ENCODE data around the gene TRPM3. TPM values are rescaled to one million over a fixed set of nuclear protein-coding genes. Genes with fewer than 3 reads are reported as not detected.

The TRPM3 gene
- polyA plus RNA-seq, 3 donors, result not detected

DNA sequence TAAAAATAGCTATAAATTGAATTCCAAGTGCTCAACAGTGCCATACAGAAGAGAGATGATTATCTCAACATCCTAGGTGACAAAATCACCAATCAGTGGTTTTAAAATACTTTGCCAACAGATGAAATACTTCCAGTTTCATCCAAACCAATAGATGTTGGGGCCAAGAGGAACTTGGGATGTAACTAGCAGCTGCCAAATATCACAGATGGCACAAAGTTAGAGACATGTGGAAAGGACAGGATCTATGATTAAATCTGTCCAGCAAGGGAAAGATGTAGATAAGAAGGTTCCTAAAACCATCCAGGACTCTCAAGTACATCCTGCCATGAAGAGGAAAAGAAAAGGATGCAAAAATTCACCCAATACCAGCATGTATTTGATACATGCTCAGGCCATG lies 23.8 kb downstream of the TRPM3 start:
- no peak overlapping the region for H3K4me2 ChIP-seq (replicated peaks; ENCODE audit: extremely low read depth, low read length, poor library complexity, severe bottlenecking)
- no peak for DNase-seq
- no peaks in the 10 kb centered on the region for H3K9me3 ChIP-seq (replicated peaks in 1 of 2; ENCODE audit: control insufficient read depth in 1 of 2, insufficient read depth in 1 of 2, low read length in 2 of 2)
- TF ChIP-seq, protein P1, sequence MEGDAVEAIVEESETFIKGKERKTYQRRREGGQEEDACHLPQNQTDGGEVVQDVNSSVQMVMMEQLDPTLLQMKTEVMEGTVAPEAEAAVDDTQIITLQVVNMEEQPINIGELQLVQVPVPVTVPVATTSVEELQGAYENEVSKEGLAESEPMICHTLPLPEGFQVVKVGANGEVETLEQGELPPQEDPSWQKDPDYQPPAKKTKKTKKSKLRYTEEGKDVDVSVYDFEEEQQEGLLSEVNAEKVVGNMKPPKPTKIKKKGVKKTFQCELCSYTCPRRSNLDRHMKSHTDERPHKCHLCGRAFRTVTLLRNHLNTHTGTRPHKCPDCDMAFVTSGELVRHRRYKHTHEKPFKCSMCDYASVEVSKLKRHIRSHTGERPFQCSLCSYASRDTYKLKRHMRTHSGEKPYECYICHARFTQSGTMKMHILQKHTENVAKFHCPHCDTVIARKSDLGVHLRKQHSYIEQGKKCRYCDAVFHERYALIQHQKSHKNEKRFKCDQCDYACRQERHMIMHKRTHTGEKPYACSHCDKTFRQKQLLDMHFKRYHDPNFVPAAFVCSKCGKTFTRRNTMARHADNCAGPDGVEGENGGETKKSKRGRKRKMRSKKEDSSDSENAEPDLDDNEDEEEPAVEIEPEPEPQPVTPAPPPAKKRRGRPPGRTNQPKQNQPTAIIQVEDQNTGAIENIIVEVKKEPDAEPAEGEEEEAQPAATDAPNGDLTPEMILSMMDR (IDR thresholded peaks at IDR 0.05), result no peak
- Mint-ChIP-seq H3K9me3 (peaks cover 0 to 2% (median 0%) of the 10 kb centered on the region in 7 donors), H3K4me3 (no peak overlapping the region), H3K36me3 (no peaks in the 10 kb centered on the region), H3K27me3 (ENCODE audit: low read depth in 3 of 3) (no peaks in the 10 kb centered on the region), H3K4me1 (no peaks in the 10 kb centered on the region), H3K27ac (no peak overlapping the region)
- no peaks in the 10 kb centered on the region for H3K4me1 ChIP-seq (ENCODE audit: control insufficient read depth in 1 of 2, insufficient read depth in 2 of 2, low read length in 2 of 2)
- no peaks in the 10 kb centered on the region for H3K27me3 ChIP-seq (ENCODE audit: control insufficient read depth in 2 of 2, insufficient read depth in 2 of 2, low read length in 2 of 2)
- H3K27ac ChIP-seq (ENCODE audit: low read depth in 1 of 2, low read length in 2 of 2), result no peak overlapping the region
- H4K20me1 ChIP-seq (ENCODE audit: insufficient read depth, low read length), result no peaks in the 10 kb centered on the region
- H3K9ac ChIP-seq (ENCODE audit: insufficient read depth, low read length, poor library complexity, severe bottlenecking), result no peak overlapping the region
- no peaks in the 10 kb centered on the region for H3K36me3 ChIP-seq (replicated peaks in 1 of 2; ENCODE audit: control insufficient read depth in 1 of 2, insufficient read depth in 2 of 2, low read length in 2 of 2)
- intact Hi-C loops (cut with micrococcal nuclease), result no loop called here
- no peak overlapping the region for H2AFZ ChIP-seq (ENCODE audit: insufficient read depth, low read depth, low read length, poor library complexity, severe bottlenecking)
- no peaks in the 10 kb centered on the region for H3K79me2 ChIP-seq (ENCODE audit: insufficient read depth, low read length)
- no peak overlapping the region for H3K4me3 ChIP-seq (replicated peaks in 1 of 3; ENCODE audit: low read depth in 2 of 3, low read length in 3 of 3)

DNA sequence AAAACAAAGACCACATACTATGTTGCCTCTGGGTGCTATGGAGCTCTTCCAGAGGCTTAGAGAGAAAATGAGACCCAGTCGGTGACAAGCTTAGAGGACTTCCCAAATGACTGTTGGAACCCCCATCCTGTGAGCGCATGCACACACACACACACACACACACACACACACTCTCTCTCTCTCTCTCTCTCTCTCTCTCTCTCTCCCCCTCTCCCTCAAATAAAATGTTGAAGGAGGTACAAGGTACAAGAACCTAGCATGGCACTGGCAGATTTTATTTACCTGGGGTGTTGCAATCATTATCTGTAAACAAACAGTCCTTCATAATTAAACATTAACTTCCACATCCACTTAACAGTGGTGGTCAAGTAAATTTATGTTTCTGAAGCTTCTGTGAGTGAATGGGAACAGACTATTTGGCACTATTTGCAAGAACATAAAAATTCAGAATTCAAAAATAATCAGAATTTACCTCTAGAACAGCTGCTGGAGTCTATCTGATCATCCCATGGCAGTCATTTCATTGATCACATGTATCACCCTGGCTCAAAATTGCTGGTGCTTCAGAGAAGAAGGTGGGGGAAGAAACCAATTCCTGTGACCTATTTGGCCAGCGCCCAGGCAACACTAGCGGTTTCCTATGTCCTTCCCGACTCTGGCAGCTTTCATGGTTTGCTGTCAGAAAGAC lies 24.9 kb downstream of the TRPM3 start:
- Mint-ChIP-seq H3K9me3 (peaks cover 0 to 2% (median 0%) of the 10 kb centered on the region in 7 donors), H3K27me3 (ENCODE audit: low read depth in 3 of 3) (no peaks in the 10 kb centered on the region), H3K4me3 (no peak overlapping the region), H3K36me3 (no peaks in the 10 kb centered on the region), H3K4me1 (no peaks in the 10 kb centered on the region), H3K27ac (no peak overlapping the region)
- Histone ChIP-seq H3K27ac (ENCODE audit: low read depth in 1 of 2, low read length in 2 of 2) (no peak overlapping the region), H3K4me1 (ENCODE audit: control insufficient read depth in 1 of 2, insufficient read depth in 2 of 2, low read length in 2 of 2) (no peaks in the 10 kb centered on the region), H3K36me3 (replicated peaks in 1 of 2; ENCODE audit: control insufficient read depth in 1 of 2, insufficient read depth in 2 of 2, low read length in 2 of 2) (no peaks in the 10 kb centered on the region), H3K9ac (ENCODE audit: insufficient read depth, low read length, poor library complexity, severe bottlenecking) (no peak overlapping the region), H4K20me1 (ENCODE audit: insufficient read depth, low read length) (no peaks in the 10 kb centered on the region), H3K9me3 (replicated peaks in 1 of 2; ENCODE audit: control insufficient read depth in 1 of 2, insufficient read depth in 1 of 2, low read length in 2 of 2) (no peaks in the 10 kb centered on the region), H3K79me2 (ENCODE audit: insufficient read depth, low read length) (no peaks in the 10 kb centered on the region), H3K4me3 (replicated peaks in 1 of 3; ENCODE audit: low read depth in 2 of 3, low read length in 3 of 3) (no peak overlapping the region), H3K27me3 (ENCODE audit: control insufficient read depth in 2 of 2, insufficient read depth in 2 of 2, low read length in 2 of 2) (no peaks in the 10 kb centered on the region), H3K4me2 (replicated peaks; ENCODE audit: extremely low read depth, low read length, poor library complexity, severe bottlenecking) (no peak overlapping the region), H2AFZ (ENCODE audit: insufficient read depth, low read depth, low read length, poor library complexity, severe bottlenecking) (no peak overlapping the region)
- intact Hi-C loops (cut with micrococcal nuclease), result no loop called here
- WGBS (ENCODE audit: insufficient coverage), result no CpG with 5 or more reads among the region's 5 CpGs
- TF ChIP-seq, protein P1 (IDR thresholded peaks at IDR 0.05), result no peak
- DNase-seq, result no peak

Data from CD14-positive monocyte (primary cell).